NCI-H187 (cell line): Measurements from ENCODE around the gene KRTAP5-7.
"Not testable (repeated sequence)": the region's sequence is repeated elsewhere in the genome, so short reads cannot be mapped to it uniquely, and the experiment has no call there.

Source experiments
- DNase-seq, 2 experiments: peaks; one replicate each; lab custom pipeline; 2025; lab: John Stamatoyannopoulos, UW

KRTAP5-7 gene

DNA sequence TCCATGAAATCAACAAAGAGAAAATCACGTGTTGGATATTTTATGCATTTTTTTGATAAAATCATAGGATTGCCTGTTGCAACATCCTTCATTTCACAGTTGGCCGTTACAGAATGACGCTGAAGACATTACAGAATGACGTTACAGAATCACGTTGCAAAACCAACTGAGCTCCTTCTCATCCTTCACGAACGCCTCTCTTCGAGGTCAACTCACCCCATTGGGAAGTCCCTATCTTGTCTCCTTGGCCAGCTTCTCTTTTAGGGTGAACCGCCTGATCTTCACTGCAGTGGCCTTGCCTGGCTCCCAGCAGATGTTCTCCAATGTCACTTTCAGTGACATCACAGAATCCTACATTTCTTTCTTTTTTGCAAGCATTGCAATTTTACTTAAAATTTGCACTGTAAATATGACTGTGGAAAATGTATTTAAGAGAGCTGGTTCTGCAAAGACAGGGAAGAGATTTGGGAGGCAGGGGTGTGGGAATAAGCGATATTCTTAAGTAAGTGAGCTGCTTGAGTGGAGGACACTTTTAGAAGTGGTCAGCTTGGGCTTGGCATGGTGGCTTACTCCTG lies 5.1 kb downstream of the KRTAP5-7 start:
- no peak for DNase-seq

DNA sequence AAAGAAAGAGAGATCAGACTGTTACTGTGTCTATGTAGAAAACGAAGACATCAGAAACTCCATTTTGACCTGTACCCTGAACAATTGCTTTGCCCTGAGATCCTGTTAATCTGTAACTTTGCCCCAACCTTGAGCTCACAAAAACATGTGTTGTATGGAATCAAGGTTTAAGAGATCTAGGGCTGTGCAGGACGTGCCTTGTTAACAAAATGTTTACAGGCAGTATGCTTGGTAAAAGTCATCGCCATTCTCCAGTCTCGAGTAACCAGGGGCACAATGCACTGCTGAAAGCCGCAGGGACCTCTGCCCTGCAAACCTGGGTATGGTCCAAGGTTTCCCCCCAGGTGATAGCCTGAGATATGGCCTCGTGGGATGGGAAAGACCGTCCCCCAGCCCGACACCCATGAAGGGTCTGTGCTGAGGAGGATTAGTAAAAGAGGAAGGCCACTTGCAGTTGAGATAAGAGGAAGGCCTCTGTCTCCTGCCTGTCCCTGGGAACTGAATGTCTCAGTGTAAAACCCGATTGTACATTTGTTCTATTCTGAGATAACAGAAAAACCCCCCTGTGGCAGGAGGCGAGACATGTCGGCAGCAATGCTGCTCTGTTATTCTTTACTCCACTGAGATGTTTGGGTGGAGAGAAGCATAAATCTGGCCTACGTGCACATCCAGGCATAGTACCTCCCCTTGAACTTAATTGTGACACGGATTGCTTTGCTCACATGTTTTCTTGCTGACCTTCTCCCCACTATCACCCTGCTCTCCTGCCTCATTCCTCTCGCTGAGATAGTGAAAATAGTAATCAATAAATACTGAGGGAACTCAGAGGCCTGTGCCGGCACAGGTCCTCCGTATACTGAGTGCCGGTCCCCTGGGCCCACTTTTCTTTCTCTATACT lies 7.9 kb downstream of the KRTAP5-7 start:
- not testable (repeated sequence) for DNase-seq

DNA sequence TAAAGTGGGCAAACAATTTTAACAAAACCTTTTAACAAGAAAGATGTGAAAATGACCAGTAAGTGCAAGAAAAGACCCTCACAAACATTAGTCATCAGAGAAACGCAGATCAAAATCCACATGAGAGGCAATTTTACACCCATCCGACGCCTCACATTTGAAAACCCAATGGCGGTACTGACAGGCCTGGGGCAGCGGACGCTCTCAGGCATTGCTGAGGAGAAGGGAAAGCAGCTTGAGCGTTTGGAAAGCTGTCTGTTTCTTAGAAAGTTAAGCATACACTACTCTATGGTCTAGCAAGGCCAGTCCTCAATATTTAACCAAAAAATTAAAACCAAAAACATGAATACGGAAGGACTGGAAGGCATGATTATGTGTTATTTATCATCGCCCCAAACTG lies 8.8 kb downstream of the KRTAP5-7 start:
- DNase-seq = no peak

DNA sequence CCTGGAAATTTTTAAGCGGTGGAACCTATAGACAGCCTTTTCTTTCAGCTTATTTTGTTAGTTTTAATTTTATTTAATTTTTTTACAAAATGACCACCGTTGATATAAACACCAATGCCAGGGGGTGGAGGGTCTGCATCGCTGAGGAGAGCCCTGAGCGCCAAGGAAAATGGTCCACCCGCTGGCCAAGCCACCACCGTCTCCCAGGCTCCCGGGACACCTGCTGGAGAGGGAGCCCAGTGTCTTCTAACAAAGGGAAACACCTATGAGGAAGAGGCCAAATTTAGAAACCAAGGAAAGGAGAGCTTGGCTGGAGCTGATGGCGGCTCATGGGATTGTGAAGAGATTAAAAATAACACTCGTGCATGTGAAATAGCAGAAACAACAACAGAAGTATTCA lies 10.5 kb downstream of the KRTAP5-7 start:
- DNase-seq = no peak

DNA sequence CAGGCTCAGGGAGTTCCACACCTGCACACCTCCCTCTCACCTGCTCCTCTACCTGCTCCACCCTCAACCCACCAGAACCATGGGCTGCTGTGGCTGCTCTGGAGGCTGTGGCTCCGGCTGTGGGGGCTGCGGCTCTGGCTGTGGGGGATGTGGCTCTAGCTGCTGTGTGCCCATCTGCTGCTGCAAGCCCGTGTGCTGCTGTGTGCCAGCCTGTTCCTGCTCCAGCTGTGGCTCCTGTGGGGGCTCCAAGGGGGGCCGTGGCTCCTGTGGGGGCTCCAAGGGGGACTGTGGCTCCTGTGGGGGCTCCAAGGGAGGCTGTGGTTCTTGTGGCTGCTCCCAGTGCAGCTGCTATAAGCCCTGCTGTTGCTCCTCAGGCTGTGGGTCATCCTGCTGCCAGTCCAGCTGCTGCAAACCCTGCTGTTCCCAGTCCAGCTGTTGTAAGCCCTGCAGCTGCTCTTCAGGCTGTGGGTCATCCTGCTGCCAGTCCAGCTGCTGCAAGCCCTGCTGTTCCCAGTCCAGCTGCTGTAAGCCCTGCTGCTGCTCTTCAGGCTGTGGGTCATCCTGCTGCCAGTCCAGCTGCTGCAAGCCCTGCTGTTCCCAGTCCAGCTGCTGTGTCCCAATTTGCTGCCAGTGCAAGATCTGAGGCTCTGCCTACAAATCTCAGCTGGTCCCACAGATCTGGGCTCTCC lies 11.1 kb downstream of the KRTAP5-7 start, which contains the start of gene KRTAP5-8:
KRTAP5-8 (plus strand) TSS at position 49 of the 689 bp plus-strand sequence; CDS start at position 80, 31 bp downstream.
- DNase-seq = not testable (repeated sequence)

DNA sequence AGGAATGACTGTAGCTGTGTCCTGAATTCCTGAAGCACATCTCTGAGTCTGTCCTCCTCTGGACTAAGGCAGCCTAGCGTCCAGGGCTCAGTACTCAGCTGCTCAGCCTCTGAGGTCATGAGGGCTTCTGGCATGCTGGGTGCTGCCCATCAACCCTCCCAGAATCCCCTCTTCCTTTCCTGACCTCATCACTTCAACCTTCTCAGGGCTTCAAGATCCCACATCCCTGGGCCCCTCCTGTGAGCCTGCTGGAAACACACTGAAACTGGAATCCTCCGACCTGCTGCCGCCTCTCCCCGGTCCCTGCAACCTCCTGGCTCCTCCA lies 11.6 kb downstream of the KRTAP5-7 start:
- DNase-seq = no peak

DNA sequence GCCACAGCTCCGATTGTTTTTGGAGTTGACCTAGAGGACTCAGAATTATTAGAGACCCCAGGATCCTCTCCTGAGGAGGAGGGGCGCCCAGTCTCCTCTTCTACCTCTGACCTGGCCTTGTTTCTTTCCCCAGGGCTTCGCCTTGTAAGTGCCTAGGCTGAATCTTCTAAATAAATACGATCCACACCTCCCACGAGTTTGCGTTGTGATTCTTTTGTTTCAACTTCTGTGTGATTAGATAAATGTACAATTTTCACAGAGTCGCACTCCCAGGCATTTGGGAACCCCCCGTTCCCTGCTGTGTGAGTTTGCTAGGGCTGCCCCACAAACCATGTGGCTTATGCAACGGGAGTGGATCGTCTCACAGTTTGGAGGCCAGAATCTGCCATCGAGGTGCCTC lies 11.9 kb downstream of the KRTAP5-7 start:
- DNase-seq = no peak

DNA sequence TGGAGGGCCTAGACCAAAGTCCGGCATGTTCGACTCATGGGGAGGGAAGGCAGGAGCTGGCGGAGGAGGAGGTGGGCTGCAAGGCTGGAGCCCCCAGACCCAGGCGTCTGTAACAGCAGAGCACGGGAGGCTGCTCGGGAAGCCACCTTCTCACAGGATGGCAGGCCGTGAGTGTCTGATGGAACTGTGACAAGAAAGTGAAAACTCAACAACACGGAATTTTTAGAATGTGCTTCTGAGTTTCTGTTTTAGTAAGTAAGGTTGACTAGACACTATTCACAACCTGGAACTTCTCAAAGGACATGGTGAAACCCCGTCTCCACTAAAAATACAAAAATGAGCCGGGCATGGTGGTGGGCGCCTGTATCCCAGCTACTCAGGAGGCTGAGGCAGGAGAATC lies 12.9 kb downstream of the KRTAP5-7 start:
- not testable (repeated sequence) for DNase-seq

DNA sequence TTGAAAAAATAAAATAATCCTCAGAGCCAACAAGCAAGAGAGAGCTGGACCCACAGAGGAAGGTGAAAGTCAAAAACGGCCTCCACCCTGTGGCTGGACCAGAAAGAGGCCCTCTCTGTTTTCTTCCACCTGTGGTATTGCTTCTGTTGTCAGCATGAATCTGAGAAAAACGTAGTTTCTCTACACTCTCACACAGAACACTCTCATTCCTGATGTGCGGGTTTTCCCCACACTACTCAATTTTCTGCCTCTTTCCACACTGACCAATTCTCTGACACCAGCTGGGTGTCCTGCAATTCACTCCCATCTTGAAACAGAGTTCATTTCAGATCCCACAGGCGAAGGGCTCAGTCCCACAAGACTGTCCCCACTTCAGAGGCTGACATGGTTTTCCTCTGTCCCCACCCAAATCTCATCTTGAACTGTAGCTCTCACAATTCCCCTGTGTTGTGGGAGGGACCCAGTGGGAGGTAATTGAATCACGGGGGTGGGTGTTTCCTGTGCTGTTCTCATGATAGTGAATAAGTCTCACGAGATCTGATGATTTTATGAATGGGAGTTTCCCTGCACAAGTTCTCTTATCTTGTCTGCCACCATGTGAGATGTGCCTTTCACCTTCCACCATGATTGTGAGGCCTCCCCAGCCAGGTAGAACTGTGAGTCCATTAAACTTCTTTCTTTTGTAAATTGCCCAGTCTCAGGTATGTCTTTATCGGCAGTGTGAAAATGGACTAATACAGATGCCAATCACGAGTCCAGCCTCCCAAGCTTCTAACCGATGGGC lies 13.6 kb downstream of the KRTAP5-7 start:
- not testable (repeated sequence) for DNase-seq

DNA sequence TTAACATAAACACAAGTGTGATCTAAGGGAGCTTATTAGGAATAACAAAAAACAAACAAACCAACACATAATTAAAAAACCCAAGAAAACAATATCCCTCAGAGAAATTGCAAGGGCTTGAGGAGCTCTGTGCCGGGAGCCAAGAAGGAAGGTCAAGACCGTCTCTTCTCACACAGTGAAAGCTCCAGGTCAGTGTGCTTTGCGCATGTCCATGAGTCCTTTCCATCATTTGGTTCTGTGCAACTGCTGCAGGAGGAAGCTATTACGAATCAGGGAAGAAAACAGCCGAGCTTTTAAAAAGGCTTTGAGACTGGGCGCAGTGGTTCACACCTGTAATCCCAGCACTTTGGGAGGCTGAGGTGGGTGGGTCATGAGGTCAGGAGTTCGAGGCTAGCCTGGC lies 15.3 kb downstream of the KRTAP5-7 start:
- DNase-seq = no peak

DNA sequence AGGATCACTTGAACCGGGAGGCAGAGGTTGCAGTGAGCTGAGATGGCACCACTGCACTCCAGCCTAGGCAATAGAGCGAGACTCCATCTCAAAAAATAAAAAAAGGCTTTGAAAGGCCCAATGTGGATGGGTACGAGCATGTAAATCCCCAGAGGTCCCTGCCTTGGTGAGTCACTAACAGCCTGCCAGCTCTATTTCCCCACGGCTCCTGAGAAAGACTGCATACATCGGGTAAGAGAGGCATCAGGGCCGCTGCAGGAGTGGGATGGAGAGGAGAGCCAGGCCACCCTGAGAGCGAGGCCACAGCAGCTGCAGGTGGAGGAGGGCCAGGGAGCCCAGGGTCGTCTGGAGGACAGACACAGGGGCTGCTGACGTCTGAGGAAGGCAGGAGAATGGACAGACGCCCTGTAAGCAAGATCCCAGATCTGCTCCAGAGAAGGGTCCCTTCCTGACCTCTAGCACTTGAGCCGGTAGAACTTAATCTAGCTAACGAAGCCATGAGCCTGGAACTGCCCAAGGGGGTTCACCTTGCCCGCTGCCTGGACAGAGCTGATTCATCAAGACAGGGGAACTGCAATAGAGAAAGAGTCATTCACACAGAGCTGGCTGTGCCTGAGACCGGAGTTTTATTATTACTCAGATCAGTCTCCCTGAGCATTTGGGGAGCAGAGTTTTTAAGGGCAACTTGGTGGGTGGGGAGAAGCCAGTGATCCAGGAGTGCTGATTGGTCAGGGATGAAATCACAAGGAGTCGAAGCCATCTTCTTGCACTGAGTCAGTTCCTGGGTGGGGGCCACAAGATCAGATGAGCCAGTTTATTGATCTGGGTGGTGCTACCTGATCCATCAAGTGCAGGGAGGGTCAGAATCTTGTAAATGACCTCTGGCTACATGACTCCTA lies 16.1 kb downstream of the KRTAP5-7 start:
- DNase-seq = no peak

DNA sequence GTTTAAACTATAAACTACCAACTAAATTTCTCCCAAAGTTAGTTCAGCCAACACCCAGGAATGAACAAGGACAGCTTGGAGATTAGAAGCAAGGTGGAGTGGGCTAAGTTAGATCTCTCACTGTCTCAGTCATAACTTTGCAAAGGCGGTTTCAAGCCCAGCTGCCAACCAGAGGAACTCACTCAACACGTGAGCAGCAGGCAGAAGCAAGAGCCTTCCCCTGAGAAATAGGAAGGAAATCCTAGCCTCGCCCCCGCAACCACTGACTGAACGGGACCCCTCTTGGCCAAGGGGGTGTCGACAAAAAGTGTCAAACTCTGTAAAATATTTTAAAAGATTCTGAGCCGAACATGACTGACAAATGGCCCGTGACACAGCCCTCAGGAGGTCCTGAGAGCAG lies 16.8 kb downstream of the KRTAP5-7 start:
- no peak for DNase-seq

DNA sequence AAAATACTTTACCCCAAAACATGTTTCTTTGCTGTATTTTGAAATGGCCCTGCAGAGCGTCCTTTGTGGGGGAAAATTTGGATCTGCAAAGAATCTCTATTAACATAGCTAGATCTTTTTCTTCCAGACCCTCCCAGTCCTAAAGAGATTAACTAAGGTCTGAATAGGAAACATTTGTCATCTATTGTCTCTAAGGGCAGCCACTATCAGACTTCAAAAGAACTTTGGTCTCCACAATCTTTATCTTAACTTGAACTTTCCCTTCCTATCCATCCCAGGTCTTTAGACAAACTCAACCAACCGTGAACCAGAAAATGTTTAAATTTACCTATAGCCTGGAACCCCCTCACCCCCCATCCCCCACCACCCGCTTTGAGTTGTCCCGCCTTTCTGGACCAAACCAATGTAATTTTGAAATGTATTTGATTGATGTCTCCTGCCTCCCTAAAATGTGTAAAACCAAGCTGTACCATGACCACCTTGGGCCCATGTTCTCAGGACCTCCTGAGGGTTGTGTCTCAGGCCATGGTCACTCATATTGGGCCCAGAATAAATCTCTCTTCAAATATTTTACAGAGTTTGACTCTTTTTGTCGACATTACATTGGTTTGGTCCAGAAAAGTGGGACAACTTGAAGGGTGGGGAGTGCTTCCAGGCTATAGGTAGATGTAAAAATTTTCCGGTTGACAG lies 17.6 kb downstream of the KRTAP5-7 start:
- DNase-seq = no peak

DNA sequence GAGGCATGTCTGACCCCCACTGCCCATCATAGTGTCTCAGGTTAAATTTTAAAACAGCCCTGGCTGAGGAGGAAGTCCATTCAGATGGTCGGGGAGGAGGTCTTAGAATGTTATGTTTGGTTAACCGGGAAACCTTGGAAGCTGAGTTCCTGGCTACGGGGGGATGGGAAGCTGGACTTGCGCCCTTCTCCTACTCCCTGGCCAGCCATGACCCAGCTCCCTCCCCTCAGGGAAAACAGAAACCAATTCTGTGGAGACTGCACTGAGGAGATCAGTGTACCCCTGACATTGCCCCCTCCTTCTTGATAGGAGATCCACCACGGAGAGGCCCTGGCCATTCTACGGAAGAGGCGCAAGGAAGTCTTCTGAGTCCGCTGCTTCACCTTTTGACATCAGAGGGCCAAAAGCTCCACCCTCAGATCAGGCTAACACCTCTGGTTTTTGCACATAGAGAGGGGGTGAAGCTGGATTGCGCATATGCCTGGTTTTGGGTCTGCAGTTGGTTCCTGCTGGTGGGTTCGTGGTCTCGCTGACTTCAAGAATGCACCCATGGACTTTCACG lies 18.4 kb downstream of the KRTAP5-7 start:
- no peak for DNase-seq

DNA sequence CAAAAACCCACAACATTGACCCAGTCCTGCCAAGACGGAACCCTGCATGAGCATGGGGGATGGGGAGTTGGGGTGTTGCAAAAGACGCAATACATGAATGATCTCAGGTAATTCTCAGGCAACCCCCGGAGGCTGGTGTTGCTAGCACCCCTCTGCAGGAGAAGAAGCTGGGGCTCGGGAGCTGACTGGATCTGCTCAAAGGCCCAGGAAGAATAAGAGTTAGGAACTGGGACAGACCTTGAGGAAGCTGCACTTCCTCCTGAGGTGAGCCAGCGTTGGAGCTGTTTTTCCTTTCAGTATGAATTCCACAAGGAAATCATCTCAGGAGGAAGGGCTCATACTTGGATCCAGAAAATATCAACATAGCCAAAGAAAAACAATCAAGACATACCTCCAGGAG lies 21.1 kb downstream of the KRTAP5-7 start, which contains the start of gene KRTAP5-9:
KRTAP5-9 (plus strand) TSS at position 301 of the 400 bp plus-strand sequence. CDS start 238 bp downstream, outside the sequence.
- DNase-seq = no peak

DNA sequence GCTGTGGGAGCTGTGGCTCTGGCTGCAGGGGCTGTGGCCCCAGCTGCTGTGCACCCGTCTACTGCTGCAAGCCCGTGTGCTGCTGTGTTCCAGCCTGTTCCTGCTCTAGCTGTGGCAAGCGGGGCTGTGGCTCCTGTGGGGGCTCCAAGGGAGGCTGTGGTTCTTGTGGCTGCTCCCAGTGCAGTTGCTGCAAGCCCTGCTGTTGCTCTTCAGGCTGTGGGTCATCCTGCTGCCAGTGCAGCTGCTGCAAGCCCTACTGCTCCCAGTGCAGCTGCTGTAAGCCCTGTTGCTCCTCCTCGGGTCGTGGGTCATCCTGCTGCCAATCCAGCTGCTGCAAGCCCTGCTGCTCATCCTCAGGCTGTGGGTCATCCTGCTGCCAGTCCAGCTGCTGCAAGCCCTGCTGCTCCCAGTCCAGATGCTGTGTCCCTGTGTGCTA lies 21.7 kb downstream of the KRTAP5-7 start:
- no peak for DNase-seq

DNA sequence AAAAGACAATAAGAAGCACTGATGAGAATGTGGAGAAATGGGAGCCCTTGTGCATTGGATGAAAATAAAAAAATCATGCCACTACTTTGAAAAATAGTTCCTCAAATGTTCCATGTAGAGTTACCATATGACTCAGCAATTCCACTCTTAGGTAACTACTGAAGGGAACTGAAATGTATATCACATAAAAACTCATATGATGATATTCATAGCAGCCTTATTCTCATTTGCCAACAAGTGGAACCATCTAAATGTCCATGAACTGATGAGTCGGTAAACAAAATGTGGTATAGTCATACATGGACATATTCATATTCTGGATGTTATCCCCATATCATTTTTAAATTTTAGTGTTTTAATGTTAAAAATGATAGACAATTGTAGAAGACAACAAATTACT lies 24.6 kb downstream of the KRTAP5-7 start:
- DNase-seq = no peak

DNA sequence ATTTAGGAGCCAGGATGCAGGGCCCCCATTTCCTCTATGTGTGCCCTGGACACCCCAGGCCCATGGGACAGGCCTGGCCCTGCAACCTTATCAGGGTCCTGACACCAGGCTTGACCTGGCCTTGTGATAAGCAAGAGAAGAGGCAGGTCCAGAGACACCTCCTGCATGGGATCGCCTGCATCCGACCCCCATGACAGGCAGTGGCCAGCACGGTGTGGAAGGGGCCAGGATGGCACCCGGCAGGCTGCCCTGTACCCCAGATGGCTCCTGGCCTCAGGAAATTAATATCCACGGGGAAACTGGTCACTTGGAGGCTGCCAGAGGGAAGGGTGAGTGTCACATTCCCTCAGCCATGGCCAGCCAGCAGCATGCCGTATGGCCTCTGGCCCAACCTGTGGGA lies 27.9 kb downstream of the KRTAP5-7 start:
- no peak for DNase-seq

DNA sequence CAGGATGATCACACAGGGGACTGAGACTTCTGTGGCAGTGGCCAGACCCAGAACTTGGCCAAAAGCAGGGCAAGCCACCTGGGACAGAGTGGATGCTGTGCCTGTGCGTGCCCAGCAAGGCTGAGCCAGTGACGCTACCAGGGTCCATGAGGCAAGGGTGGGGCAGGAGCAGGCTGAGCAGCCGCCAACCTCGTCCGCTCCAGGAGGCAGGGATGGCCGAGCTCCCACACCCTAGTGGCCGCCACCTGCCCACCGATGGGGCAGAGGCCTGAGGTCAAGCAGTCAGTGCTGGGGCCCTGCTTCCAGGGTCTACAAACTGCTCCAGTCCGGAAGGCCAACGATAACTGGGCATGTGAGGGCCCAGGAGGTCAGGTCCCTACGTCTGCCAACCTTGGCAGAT lies 28.4 kb downstream of the KRTAP5-7 start:
- DNase-seq = no peak

DNA sequence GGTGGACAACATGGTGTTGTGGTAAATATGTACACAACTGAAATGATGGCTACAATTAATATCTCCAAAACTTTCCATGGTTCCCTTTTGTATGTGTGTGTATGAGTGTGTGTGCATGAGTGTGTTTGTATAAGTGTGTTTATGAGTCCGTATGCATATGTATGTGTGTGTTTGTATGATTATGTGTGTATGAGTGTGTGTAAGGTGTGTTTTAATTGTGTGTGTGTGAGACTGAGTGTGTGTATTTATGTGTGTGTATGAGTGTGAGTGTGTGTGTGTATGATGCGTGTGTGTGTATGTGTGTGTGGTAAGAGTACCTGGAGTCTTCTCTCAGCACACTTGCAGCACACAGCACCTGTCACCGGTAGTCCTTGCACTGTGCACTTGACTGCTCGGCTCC lies 29.0 kb downstream of the KRTAP5-7 start:
- DNase-seq = no peak
